IPS-NIHi7 (cell line): ENCODE data around the gene PDE4D.

Experiments used
- DNase-seq: peaks from one replicate; pipeline ENCODE4 v3.0.0; 2012; ENCODE audit warnings: mixed read lengths; ENCODE audit errors: extremely low spot score

PDE4D gene

DNA sequence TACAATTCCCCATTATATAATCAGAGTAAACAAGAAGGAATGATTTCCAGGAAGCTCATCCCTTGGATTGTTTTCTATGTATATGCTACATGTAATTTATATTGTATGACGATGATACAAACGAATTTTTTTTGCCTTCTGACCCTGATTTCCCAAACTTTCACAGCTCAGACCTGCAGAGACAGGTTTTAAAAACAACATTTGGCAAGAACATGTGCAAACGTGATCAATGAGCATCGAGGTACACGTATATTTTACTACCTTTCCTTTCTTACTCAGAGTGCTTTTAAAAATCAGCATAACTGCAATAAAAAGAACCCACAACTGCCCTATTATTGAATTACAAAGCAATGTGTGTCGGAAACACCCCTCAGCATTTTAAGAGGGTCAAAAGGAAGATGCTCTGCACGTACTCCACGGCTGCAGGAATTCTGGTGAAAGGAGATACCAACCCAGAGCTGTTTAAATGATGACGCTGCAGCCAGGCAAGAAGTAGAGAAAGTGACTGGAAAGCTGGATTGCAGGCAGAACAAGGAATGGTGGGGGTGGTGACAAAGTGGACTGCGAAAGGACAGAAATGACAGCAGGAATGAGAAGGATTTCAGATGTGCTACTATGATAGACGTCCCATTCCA is 777.2 kb downstream of the PDE4D start:
- no peak for DNase-seq

DNA sequence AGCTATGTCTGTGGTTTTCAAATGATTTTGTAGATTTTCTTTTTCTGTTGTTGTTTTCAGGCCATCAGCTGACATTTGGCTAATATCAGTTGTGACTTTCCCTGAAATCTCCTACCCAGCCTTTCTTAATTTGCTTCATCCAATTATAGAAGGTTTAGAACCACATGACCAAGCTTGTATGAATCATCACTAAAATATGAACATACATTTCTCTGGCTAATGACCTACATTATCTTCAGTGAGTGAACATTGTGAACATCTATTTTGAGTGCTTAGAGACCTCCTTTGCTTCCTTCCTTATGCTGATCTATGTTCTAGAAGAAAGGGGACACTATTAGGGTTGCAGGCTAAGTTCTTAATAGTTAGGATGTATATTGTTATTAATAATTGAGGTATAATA is 778.2 kb downstream of the PDE4D start:
- DNase-seq: no peak

DNA sequence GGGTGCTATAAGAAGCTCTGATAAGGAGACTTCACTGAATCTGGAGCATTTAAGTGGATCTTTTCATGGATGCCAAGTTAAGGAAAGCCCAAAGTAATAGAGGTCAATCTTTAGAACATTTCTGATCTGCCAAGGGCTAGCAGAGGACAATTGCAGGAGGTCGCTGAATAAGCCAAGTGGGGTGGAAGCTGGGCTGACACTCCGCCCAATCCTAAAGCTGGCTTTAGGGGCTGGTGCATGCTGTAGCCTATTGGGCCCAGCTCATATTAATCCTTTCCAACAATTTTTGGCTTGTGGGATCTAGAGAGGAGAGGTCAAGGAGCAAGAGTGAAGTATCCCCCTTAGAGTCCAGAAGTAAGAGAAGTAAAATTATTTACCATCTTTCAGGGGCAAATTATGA is 784.1 kb downstream of the PDE4D start:
- no peak for DNase-seq

DNA sequence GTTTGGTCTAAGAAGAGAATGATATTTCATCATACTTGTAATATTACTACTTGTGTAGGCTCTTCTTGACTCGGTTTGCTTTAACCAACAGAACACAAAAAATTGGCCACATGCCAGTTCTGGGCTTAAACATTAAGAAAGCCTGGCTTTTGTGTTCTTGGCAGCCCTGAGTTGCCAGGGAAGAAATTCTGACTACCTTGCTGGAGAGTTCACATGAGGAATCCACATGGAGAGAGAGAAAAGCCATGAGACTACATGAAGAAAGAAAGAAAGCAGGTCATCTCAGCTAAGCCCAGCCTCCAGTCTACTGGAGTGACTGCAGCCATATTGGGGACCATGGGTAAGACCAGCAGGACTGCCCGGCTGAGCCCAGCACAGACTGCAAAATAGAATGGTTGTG is 785.8 kb downstream of the PDE4D start:
- DNase-seq: no peak

DNA sequence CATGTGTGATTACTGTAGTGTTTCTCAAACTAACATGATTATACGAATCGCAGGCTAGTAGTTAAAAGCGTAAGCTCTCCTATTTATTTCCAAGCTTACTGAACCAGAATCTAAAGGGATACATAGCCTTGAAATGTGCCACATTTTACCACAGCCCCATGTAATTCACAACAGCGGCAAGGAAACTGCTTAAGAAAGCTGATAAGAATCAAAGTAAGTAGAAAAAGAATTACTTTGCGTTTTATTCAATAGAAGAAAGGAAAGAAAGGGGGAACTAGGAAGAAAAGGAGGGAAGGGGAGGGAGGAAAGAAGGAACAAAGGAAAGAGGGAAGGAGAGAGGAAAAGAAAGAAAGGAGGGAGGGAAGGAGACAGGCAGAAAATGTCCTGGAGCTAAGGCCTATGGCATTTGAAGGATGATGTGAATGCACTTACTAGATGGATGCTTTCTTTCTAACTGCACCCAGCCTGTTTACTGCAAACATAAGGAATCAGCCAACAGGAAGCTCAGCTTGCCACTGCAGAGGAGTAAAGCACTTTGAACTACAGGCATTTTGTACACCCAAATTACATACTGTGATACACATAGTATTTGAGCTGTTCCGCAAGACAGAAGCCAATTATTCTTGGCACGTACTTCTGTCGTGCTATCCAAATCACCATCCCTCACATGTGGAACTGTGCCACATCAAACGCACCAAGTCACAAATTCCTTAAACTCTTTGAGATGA is 789.0 kb downstream of the PDE4D start:
- no peak for DNase-seq

DNA sequence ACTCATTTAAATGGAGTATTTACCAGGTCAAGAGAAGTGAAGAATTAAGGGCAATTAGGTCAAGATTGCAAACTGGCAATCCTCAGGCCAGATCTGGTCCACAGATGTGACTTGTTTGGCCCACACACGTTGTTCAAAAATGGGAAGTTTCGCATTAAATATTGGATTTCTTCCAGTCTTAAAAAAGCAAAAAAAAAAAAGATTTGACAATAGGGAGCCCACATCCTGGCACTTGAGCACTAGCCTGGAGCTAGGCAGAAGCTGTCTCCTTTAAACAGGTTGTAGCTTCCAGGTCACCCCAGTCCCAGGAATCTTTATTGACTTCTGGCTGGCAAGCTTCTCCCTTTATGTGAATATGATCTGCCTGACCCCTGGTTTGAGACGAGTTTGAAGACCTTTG is 790.2 kb downstream of the PDE4D start:
- no peak for DNase-seq

DNA sequence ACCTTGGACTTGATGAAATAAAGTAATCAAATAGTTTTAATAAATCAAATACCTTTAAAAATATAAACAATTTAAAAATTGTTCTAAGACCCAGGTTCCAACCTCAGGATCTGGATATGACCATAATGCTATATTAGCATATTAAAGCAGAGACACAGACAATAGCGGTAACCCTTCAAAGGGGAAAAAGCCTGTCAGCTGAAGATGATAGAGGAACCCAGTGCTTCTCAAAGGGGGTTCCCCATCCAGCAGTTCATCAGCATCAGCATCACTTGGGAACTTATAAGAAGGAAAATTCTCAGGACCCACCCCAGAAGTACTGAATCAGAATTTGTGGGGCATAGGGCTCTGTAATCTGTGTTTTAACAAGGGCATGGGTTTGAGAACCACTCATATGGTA is 791.1 kb downstream of the PDE4D start:
- no peak for DNase-seq

DNA sequence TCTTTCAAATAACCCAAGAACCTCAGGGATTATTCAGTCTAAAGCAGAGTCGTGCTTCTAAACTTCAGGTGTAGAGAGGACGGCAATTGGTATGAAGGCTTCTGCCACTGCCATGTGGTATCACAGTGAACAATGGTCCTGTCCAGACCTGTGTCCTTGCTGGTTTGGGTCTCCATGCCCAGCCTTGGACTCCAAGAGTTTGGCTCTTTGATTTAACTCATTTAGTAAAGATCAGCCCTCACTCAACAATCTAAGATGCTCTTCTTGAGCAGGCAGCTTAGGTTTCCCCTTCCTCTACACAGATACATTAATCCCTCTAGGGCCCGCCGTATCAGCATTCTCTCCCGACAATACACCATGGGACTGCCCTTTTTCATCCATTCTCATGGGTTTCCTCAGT is 792.7 kb downstream of the PDE4D start:
- no peak for DNase-seq

DNA sequence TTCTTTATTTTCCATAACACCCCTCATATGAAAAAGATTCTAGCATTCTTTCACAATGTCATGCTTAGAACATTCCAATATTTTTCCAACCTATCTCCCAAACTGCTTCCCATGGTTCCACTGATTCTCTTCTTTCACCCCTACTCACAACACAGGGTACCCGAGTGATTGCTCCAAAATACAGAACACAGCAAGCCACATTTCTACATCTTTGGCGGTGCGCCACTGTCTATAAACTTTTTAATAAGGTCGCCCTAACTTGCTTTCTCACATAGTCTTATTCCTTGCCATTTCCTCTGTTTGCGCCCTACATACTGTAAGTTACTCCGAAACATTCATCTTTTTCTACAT is 793.6 kb downstream of the PDE4D start:
- DNase-seq: no peak

DNA sequence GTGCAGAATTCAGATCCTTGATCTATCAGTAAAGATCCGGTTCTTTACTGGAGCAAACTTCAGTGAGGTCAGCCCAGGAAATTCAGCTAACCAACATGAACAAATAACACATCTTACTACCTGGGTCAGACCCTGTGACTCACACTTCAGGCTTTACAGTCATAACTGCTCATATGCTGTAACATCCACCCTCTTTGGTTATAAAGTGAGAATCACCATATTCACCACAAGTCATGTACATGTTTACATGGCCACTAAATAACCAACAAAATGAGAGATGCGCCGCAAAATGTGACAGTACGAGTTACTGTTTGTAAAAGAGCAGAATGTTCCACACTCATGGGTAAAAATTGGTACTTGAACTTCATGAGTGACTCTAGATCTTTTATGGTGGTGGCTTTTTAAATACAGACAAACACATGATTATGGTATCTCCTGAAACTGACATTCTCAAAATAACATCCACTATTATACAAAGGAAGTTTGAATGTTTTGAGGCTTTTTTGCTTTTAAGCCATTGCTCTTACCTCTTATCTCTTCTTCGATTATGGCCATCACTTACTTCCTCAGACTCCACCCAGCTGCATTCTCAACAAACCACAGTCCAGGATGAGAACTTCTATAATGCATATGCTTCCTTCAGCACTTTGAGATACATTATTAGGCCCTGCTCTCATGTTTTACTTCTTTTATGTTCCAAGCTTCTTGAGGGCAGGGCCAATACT is 794.1 kb downstream of the PDE4D start:
- DNase-seq: no peak

DNA sequence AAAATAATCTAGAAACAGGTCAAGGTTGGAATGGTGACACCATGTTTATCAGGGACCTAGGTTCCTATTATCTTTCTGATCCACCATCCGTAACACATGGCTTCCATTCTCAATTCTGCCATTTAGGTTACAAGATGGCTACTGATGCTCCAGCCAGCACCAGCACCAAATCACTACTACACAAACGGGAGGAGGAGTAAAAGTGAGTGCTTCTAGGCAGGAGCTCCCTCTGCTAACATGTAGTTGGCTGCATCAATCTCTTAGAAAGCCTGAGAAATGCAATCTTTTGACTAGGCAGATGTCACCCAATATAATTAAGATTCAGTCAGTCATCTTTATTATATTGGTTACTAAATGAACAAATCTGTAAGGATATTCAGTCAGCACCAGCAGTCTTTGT is 794.8 kb downstream of the PDE4D start:
- DNase-seq: no peak

DNA sequence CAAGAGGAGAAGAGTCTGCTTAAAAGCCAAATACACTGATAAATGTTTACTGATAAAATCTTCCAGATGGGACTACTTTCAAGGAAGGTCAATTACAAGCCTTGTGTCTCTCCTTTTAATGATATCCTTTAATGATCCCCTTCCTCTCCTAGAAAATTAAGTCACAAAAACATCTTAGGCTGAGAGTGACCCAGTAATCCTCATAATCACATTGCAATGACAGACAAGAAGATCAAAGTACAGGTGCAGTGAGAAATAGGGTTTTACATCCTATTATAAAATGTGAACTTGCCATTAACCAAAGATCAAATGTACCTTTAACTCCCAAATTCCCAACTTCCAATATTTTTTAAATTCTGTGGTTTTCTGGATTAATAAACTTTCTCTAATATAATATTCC is 795.8 kb downstream of the PDE4D start:
- DNase-seq: no peak

DNA sequence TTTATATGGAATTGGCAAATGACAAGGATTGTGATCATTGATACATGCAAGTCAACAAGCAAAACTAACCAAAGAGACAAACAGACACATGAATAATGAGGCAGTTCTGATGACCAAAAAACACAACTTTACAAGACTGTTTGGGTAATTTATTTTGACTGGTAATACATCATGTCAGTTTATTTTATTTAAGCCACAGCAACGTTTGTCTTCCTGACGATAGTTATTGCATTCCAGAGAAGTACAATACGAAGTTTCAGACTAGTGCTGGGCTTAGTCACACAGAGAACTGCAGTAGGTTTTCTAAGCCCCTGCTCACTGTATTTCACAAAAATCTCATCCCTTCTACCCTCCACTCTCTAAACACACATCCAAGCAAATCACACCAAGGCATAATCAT is 796.4 kb downstream of the PDE4D start:
- no peak for DNase-seq

DNA sequence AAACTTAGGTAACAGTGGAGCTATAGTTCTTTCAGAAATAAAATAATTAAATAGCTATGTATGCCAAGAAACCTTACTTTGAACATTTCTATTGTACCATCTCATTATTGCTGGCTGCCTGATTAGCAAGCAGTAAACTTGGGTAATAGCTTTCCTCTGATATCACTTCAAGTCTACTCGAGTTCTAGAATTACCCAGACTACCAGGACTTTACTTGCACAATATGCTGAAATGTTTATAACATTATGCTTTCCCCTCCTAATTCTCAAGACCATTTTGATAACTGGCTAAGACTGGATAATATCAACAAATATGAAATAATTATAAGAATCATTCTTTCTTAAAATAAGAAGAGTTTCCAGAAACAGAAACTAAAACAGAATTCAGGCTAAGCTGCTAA is 798.0 kb downstream of the PDE4D start:
- DNase-seq: no peak

DNA sequence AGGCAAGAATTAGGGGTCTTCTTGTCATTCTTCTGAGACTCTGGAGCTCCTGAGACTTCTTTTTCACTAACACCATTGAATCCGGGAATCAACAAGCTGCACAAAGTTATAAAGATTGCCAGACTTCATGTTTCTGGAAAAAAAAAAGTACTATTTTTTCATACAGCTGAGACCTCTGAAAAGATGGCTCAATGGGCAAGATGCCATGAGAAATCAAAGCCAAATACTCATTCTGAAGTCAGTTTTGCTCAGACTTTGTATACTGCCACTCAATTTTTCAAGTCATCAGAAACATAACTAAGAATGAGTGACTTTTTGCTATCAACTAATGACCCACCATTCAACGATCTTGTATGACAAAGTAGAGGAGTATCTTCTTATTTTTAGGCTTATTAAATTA is 798.7 kb downstream of the PDE4D start:
- DNase-seq: no peak

DNA sequence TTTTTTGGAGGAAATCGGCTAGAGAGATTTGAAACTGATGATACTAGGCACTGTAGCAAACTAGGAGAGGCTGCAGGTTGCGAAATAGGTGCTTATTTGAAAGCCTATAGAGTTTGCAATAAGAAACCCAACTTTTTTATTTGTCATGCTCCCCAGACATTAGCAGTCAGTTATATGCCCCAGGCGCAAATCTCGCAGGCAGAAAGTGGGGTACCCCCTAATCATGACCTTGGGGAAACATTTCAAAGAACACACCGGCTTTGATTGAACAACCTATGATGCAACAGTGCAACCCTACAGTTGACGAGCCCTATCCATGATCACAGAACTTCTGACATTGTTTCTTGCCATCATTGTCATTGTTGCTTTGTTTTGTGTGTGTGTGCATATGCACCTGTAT is 800.2 kb downstream of the PDE4D start:
- DNase-seq: no peak

DNA sequence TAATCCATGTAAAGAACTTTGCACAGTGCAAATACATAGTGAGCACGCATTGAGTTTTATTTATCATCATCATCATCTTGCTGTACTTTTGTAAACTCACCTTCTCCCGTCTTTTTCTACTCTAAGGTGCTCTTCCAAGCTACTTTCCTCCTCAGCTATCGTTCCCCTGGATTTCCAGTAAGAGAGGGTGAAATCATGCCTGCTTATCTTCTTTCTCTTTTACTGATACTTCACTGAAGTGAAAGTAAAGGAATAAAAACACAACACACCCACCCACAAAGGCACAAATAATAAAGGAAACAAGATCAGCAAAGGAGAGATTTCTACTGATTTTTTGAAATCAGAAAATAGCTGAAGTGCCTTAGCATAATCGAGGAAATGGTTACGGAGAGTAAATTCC is 800.8 kb downstream of the PDE4D start:
- DNase-seq: no peak

DNA sequence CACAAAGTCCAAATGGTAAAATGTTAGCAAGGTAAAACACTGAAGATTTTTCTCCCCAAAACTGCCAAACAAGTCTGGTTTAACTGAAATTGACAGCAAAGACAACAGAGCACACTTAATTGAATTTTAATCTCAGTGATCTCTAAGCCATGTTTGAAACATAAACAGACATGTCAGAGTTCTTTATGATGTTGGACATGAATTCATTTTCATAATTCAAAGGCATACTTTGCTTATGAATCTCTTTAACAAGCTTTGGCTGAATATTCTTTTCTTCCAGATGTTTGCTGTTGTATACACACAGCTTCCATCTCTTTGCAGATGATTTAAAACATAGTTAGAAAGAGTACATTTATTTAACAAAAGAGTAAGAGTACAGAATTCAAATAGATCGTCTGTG is 801.6 kb downstream of the PDE4D start:
- no peak for DNase-seq

DNA sequence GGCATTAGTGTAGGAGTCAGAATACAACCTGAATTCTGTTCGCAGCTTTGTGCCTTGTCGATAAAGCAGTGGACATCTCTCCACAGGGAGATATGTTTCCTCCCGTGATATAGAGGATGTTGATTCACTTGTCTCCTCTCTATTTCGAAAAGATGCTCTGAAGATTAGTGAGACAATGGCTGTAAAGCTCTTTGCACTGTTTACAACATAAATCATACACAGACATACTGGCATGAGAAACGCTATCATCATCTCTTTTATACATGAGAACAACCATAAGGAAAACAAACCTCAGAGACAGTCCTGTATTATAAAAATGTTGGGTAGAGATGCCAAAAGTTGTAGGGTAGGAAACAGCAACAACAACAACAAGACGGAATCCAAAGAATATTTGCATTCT is 803.2 kb downstream of the PDE4D start:
- DNase-seq: no peak

DNA sequence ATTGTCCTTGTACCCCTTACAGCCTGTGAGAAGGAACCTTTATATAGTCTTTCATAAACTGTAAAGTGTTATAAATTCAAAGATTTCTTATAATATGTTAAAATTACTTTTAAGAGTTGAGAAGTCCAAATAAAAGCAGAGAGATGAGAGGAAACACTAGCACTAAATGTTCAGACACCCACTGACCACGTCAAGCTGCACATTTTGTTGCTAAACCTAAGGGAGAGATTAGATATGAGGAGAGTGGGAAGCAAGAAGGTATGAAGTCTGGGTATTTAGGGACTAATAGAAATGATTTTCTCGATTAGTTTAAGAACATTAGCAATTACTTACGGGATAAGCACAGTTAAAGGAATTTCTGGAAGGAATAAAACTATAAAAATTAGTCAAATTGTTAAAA is 803.8 kb downstream of the PDE4D start:
- no peak for DNase-seq

DNA sequence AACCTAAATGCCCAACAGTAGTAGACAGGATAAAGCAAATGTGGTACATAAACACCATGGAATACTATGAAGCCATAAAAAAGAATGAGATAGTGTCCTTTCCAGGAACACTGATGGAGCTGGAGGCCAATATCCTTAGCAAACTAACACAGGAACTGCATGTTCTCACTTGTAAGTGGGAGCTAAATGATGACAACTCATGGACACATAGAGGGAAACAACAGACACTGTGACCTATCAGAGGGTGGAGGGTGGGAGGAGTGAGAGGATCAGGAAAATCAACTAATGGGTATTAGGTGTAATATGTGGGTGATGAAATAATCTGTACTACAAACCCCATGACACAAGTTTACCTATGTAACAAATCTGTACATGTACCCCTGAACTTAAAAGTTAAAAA is 805.0 kb downstream of the PDE4D start:
- DNase-seq: no peak

DNA sequence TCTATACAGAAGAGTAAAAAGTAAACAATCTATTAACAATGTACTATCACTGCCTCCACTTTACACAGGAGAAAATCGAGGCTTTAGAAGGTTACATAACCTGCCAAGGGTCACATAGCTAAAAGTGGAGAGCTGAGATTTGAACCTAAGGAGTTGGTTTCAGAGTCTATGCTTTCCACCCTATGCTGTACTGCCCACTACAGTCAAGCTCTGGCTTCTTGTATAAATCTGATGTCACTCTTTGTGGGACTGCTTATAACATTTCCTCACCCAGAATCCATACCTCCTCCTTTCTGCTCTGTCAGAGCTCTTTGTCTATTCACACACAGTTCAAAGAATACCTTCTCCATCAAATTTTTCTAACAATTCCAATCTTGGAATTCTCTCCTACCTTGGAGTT is 807.5 kb downstream of the PDE4D start:
- DNase-seq: no peak

DNA sequence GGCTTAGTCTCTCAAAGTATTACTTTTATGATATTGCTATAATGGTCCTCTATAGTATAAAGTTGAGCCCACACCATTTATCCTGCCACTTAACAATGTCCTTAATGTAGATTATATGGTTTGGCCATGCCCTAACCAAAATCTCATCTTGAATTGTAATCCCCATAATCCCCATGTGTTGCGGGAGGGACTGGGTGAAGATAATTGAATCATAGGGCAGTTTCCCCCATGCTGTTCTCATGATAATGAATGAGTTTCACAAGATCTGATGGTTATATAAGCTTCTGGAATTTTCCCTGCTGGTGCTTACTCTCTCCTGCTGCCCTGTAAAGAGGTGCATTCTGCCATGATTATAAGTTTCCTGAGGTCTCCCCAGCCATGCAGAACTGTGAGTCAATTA is 811.8 kb downstream of the PDE4D start:
- DNase-seq: no peak
